ENCODE data around the gene PTPN14. TPM values are rescaled to one million over a fixed set of nuclear protein-coding genes. Genes with fewer than 3 reads are reported as not detected.

The PTPN14 gene
- total and polyA plus RNA-seq, 2 of the 4 experiments (the other 2 are of a cell fraction), result 21.5 to 31.7 TPM

GRCh38 chr1:214384373-214385079 is 166.9 kb downstream of the PTPN14 start:
- no peak overlapping the region for H3K14ac ChIP-seq (replicated peaks; ENCODE audit: low read depth, low read length)
- H4K5ac ChIP-seq (ENCODE audit: low read depth, low read length), result no peak overlapping the region
- TF ChIP-seq BHLHE40 (IDR thresholded peaks at IDR 0.05; ENCODE audit: low read depth, low read length) (no peak), FOS (IDR thresholded peaks at IDR 0.05; ENCODE audit: low read depth, low read length) (no peak), MAZ (IDR thresholded peaks at IDR 0.05; ENCODE audit: borderline replicate concordance, low read depth, low read length) (no peak), POLR2A (IDR thresholded peaks at IDR 0.05; ENCODE audit: low read depth, low read length) (no peak), CHD1 (IDR thresholded peaks at IDR 0.05; ENCODE audit: low read depth, low read length) (no peak), RAD21 (IDR thresholded peaks at IDR 0.05; ENCODE audit: low read length) (no peak), MXI1 (IDR thresholded peaks at IDR 0.05; ENCODE audit: borderline replicate concordance, low read depth, low read length) (no peak), CEBPB (IDR thresholded peaks at IDR 0.05; ENCODE audit: low read depth, low read length) (no peak), MAFK (IDR thresholded peaks at IDR 0.05; ENCODE audit: low read depth, low read length) (no peak), SMC3 (IDR thresholded peaks at IDR 0.05; ENCODE audit: low read depth, low read length) (no peak), RFX5 (IDR thresholded peaks at IDR 0.05; ENCODE audit: low read depth, low read length) (no peak)
- TF ChIP-seq, protein P1, sequence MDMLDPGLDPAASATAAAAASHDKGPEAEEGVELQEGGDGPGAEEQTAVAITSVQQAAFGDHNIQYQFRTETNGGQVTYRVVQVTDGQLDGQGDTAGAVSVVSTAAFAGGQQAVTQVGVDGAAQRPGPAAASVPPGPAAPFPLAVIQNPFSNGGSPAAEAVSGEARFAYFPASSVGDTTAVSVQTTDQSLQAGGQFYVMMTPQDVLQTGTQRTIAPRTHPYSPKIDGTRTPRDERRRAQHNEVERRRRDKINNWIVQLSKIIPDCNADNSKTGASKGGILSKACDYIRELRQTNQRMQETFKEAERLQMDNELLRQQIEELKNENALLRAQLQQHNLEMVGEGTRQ (IDR thresholded peaks at IDR 0.05; ENCODE audit: low read depth, low read length), result no peak
- TF ChIP-seq, protein P2, sequence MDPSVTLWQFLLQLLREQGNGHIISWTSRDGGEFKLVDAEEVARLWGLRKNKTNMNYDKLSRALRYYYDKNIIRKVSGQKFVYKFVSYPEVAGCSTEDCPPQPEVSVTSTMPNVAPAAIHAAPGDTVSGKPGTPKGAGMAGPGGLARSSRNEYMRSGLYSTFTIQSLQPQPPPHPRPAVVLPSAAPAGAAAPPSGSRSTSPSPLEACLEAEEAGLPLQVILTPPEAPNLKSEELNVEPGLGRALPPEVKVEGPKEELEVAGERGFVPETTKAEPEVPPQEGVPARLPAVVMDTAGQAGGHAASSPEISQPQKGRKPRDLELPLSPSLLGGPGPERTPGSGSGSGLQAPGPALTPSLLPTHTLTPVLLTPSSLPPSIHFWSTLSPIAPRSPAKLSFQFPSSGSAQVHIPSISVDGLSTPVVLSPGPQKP (IDR thresholded peaks at IDR 0.05; ENCODE audit: borderline replicate concordance, low read depth, low read length), result no peak
- TF ChIP-seq, protein P3, sequence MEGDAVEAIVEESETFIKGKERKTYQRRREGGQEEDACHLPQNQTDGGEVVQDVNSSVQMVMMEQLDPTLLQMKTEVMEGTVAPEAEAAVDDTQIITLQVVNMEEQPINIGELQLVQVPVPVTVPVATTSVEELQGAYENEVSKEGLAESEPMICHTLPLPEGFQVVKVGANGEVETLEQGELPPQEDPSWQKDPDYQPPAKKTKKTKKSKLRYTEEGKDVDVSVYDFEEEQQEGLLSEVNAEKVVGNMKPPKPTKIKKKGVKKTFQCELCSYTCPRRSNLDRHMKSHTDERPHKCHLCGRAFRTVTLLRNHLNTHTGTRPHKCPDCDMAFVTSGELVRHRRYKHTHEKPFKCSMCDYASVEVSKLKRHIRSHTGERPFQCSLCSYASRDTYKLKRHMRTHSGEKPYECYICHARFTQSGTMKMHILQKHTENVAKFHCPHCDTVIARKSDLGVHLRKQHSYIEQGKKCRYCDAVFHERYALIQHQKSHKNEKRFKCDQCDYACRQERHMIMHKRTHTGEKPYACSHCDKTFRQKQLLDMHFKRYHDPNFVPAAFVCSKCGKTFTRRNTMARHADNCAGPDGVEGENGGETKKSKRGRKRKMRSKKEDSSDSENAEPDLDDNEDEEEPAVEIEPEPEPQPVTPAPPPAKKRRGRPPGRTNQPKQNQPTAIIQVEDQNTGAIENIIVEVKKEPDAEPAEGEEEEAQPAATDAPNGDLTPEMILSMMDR (conservative IDR thresholded peaks at IDR 0.05; ENCODE audit: low read depth, low read length), result no peak
- H3K9me1 ChIP-seq (ENCODE audit: insufficient read depth, low read length), result no peaks in the 10 kb centered on the region; the same call in 1 of the 2 replicates
- 100% methylated on average over 2 of the region's 18 CpGs; no CpG with 5 or more reads in 1 of the 2 experiments for WGBS, 2 experiments (ENCODE audit: extremely low coverage in 2 of 2, insufficient read length in 1 of 2)
- H3K27ac ChIP-seq (ENCODE audit: insufficient read depth, low read length), result no peak overlapping the region
- dilution Hi-C loops (cut with HindIII; ENCODE audit: low sequenced_read_pairs, unreplicated experiment), result no loop called here
- no peaks in the 10 kb centered on the region for H3K27me3 ChIP-seq (ENCODE audit: control insufficient read depth, insufficient read depth, low read length)
- BruUV-seq (replicated peaks), result no TSS peak
- no peak overlapping the region for H3K4me2 ChIP-seq (ENCODE audit: low read depth, low read length)
- H2BK20ac ChIP-seq (ENCODE audit: low read depth, low read length), result no peak overlapping the region
- no peak overlapping the region for H2AFZ ChIP-seq (replicated peaks; ENCODE audit: low read length, poor library complexity)
- no peak overlapping the region for H3K23ac ChIP-seq (ENCODE audit: low read depth, low read length)
- H2AK9ac ChIP-seq (replicated peaks; ENCODE audit: low read depth, low read length, poor library complexity), result no peak overlapping the region
- no peak overlapping the region for H4K8ac ChIP-seq (ENCODE audit: low read depth in 2 of 2, low read length in 2 of 2)
- H3K18ac ChIP-seq (ENCODE audit: low read depth, low read length), result no peak overlapping the region
- ChIA-PET POLR2A (ENCODE audit: unreplicated experiment) (no interaction called here), CTCF (no interaction called here)
- H3K4ac ChIP-seq (ENCODE audit: low read depth, low read length), result no peak overlapping the region
- no peak overlapping the region for H4K91ac ChIP-seq (ENCODE audit: insufficient read depth, low read depth, low read length)
- no peaks in the 10 kb centered on the region for H3K9me3 ChIP-seq (ENCODE audit: control insufficient read depth, insufficient read depth, low read length)
- no peak overlapping the region for H3K4me3 ChIP-seq (ENCODE audit: insufficient read depth, low read depth, low read length)
- peaks cover 18 to 51% of the 10 kb centered on the region in 2 experiments for H3K79me1 ChIP-seq (ENCODE audit: low read depth in 1 of 2, low read length in 2 of 2)
- H3K56ac ChIP-seq (ENCODE audit: extremely low read depth, insufficient read depth, low read length), result no peak overlapping the region
- no peak overlapping the region for H2BK15ac ChIP-seq (ENCODE audit: low read depth, low read length)
- no peak overlapping the region for H2AK5ac ChIP-seq (ENCODE audit: low read depth, low read length)
- H3K36me3 ChIP-seq (ENCODE audit: control insufficient read depth, insufficient read depth, low read length), result peaks cover 52% of the 10 kb centered on the region
- H4K20me1 ChIP-seq (ENCODE audit: insufficient read depth, low read length), result no peaks in the 10 kb centered on the region
- intact Hi-C loops (cut with micrococcal nuclease), result no loop called here
- H2BK5ac ChIP-seq (ENCODE audit: low read depth, low read length, poor library complexity, severe bottlenecking), result no peak overlapping the region
- in situ Hi-C loops (cut with MboI; ENCODE audit: low sequenced_read_pairs), result loop anchor here (5.0 kb wide), 1 partner anchor 203 kb away; no protein-coding TSS in a partner anchor
- H3K9ac ChIP-seq (ENCODE audit: low read depth, low read length), result no peak overlapping the region
- ATAC-seq (ENCODE audit: low read depth), result no peak
- H2BK120ac ChIP-seq (ENCODE audit: low read depth, low read length), result no peak overlapping the region
- DNase-seq, result no peak
- no peaks in the 10 kb centered on the region for H3K4me1 ChIP-seq (ENCODE audit: control insufficient read depth, insufficient read depth, low read length)

Measured in IMR-90 (cell line).